GM18868 (cell line): ENCODE measurements around the gene SCN9A.
"Not testable (repeated sequence)": the region's sequence is repeated elsewhere in the genome, so short reads cannot be mapped to it uniquely, and the experiment has no call there.

Source experiments
- ATAC-seq: cut with Tn5 transposase; IDR thresholded peaks from one replicate; pipeline ENCODE4 v1.9.1; 2021; ENCODE audit warnings: mild to moderate bottlenecking, moderate library complexity; ENCODE audit not compliant: unreplicated experiment

SCN9A gene

DNA sequence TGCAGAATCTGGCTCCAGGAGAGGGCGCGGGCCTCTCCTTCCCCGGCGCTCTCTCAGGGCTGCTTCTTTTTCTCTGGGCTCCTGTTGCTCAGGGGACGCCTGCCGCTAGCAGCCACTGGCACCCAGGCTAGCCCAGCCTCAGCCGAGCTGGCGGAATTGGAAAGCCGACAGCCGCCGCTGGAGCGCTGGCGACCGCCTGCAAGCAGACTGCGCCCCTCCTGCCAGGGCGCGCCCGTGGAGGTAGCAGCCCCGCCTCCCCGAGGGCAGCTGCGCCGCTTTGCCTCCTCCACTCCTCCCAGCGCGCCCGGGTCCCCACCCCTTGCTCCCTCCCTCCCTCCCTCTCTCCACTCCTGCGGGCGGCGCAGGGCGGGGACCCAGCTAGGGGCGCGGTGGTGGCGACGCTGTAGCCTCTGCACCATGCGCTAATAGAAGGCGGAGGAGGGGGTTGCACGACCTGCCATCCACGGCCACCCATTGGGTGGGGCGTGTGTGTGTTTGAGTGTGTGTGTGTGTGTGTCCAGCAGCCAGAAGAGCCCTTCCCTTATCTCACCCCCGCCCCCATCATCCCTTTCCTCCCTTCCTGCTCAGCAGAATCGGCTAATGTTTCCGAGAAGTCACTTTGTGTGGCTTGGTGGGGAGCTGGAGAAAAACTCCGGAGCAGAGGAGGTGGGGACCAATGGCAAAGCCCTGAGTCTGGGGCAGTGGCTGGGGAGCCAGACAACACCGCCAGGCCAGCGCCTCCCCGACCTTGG, at the start of gene SCN9A:
TSS of gene SCN9A (minus strand) at position 209 of the 752 bp plus-strand sequence. CDS start 64,188 bp downstream, outside the sequence.
- ATAC-seq = peak; percentile 58

- ATAC-seq = no peak
Observed at GRCh38 chr2:166424841-166425240, 49.1 kb upstream of the SCN9A start.

DNA sequence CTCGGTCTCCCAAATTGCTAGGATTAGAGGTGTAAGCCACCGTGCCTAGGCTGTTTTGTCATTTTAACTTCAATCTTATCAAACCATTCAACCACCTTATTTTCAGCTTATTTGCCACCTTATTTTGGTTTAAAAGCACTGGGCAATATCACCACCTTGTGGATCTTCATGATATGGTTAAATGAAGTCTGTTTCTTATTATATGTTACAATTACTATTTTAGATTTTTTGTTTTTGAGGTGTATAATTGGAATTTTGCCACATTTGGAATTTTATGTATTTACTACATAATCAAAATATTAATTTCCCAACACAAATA, 43.8 kb upstream of the SCN9A start:
- ATAC-seq = no peak

GRCh38 chr2:166418853-166419615, 43.3 kb upstream of the SCN9A start:
- ATAC-seq = no peak

DNA sequence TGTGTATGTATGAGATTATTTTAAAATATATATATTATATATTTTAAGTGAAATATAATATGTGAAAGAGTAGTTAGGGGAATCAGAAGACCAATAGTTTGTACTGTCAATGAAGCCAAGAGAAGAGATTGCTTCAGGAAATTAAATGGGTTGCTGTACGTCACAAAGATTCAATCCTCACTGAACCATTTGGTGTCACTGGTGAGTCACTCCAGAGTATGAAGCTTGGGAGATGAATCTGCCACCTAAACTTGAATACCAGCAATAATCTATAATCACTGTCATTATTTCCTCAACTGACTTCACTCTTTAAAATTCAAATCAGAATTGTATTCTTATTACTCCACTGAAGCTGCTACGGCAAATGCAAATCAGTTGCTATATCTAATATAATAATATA, 41.9 kb upstream of the SCN9A start:
- ATAC-seq = peak; percentile 67

- ATAC-seq = no peak
Observed at GRCh38 chr2:166413255-166413654, 37.5 kb upstream of the SCN9A start.

DNA sequence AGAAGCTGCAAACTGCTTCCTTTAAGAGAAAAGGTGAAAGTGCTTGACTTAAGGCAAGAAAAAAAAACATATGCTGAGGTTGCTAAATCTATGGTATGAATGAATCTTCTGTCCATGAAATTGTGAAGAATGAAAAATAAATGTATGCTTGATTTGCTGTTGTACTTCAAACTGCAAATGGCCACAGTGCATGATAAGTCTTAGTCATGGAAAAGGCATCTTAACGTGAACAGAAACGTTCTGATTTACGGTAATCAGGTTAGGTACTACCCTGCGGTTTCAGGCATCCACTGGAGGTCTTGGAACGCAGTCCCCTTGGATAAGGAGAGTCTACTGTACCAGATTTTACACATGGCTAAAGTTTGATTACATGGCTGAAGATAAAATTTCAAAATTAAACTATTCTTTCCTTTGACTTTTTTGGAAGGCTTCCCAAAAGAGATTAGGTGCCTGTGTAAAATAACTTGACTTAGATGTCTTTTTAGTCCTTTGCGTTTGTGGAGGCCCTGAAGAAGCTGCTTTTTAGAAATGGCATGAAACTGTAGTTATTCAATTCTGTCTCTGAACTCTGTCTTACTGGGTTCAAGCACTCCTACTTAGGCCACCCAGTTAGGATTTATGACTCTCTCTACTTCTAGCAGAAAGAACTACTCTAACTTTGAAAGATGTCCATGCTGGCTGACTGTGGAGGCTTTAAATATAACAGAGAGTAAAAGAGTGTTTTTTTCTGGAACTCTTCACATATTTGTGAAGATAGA, 35.9 kb upstream of the SCN9A start:
- ATAC-seq = no peak

DNA sequence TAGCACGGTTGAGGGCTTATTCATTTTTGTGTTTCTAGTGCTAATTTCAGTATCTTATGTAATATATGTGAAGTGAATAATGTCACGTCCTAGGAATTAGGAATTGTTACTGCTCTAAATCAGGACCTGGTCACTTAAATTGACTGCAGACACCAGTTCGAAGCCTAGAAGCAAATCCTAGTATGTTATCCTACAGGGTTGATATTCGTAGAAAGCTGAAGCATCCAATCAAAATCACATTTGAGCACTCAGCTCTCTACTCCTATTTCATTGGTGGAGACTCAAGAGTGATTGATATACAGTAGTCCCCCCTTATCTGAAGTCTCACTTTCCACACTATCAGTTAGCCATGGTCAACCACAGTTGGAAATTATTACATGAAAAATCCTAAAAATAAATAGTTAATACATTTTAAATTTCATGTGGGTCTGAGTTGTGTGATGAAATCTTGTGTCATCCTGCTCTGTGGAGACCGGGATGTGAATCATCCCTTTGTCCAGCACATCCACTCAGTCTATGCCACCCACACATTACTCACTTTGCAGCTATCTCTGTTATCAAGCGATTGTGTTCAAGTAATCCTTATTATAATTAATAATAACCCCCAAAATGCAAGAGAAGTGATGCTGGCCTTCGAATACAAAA, 35.2 kb upstream of the SCN9A start:
- ATAC-seq = no peak

GRCh38 chr2:166407746-166408145, 32.0 kb upstream of the SCN9A start:
- not testable (repeated sequence) for ATAC-seq

DNA sequence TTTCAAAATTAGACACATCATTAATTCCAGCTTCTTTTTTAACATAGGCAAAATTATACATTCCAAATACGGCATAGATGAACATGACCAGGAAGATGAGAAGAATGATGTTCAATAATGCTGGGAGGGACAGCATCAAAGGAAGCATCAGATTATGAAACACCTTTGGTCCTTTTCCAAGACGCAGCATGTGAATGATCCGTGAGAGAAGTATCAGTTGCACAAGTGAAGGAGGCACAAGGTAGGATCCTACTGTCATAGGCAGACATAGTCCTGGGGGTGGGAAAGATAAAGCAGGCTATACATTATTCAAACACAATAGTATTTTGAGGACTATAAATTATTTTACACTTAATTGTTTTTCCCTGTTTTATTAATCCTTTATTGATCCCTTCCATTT, 30.6 kb upstream of the SCN9A start:
- ATAC-seq = no peak

DNA sequence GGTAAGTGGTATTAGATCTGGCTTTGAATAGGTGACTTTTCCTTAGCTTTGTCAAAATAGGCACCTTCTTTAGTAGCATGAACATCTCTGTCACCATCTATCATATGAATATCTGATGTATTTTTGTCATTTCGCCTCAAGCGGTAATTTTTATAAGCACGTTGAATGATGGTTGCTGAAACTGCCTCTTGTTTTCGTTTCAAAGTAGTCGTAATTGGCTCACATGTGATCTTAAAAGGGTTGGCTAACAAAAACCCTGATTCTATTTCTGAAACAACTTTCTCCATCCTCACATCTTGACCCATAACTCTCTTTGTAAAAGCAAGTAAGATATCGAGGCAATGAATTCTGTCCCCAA, 29.8 kb upstream of the SCN9A start:
- ATAC-seq = no peak

GRCh38 chr2:166404831-166405568, 29.3 kb upstream of the SCN9A start:
- no peak for ATAC-seq

GRCh38 chr2:166394245-166394644, 18.5 kb upstream of the SCN9A start:
- no peak for ATAC-seq

DNA sequence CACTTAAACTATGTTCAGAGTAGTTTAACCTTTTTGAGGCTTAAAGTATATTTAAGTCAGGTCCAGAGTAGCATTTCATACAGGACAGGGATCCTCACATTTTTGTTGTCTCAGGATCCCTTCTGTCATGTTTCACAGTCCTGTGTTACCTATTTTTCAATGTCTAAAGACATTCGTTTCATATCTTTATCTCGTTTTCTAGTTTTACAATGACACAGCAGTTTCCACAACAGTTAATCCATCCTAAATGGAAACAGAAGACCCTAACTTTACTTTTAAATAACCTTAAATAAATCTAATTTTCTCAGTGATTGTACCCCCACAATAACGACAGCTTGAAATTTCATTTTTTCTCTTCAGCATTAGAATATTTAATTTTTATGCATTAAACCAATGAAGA, 17.3 kb upstream of the SCN9A start:
- ATAC-seq = no peak

GRCh38 chr2:166388481-166389070, 12.8 kb upstream of the SCN9A start:
- ATAC-seq = no peak

GRCh38 chr2:166385313-166385712, 9.6 kb upstream of the SCN9A start:
- ATAC-seq = no peak

GRCh38 chr2:166384774-166385173, 9.0 kb upstream of the SCN9A start:
- ATAC-seq = no peak

DNA sequence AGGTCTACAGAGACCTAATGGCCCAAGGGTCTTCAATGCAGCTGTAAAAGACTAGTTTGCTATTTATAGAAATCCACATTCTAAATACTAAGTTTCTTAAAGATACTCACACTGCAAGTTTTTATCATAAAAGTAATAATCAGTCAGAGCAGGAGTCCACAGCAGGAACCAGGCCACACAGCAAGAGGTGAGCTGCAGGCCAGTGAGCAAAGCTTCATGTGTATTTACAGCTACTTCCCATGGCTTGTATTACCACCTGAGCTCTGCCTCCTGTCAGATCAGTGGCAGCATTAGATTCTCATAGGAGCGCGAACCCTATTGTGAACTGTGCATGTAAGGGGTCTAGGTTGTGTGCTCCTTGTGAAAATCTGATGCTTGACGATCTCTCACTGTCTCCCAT, 6.7 kb upstream of the SCN9A start:
- ATAC-seq = no peak

- no peak for ATAC-seq
Observed at GRCh38 chr2:166380615-166381014, 4.9 kb upstream of the SCN9A start.

GRCh38 chr2:166376873-166377272, 1.1 kb upstream of the SCN9A start:
- ATAC-seq = no peak
